NB4 (cell line): ENCODE measurements around the gene LEKR1.
A peak's percentile ranks its signal among the peaks of the same experiment; 100 is the strongest.
"Not testable (repeated sequence)": the region's sequence is repeated elsewhere in the genome, so short reads cannot be mapped to it uniquely, and the experiment has no call there.

ENCODE experiments used
- DNase-seq: peaks from one replicate; pipeline ENCODE4 v3.0.0; 2010; ENCODE audit warnings: low read depth
- H3K4me3 ChIP-seq: one replicate; pipeline ENCODE4 v1.5.1; 2011; ENCODE audit warnings: mild to moderate bottlenecking, low read depth, low read length, moderate library complexity
- MYC ChIP-seq: IDR thresholded peaks from 2 replicates; pipeline ENCODE4 v1.6.1; 2011; ENCODE audit warnings: low read depth, low read length
- POLR2A ChIP-seq: IDR thresholded peaks from 2 replicates; pipeline ENCODE4 v1.6.1; 2011; ENCODE audit warnings: mild to moderate bottlenecking; ENCODE audit not compliant: insufficient read length; ENCODE audit errors: extremely low read depth
- TF ChIP-seq, protein P1 (sequence below): IDR thresholded peaks from 2 replicates; pipeline ENCODE4 v1.6.1; 2011; ENCODE audit warnings: low read depth, low read length
- TF ChIP-seq, protein P2 (sequence below): IDR thresholded peaks from one replicate; pipeline ENCODE4 v1.5.1; 2012; ENCODE audit warnings: low read depth, low read length

LEKR1 gene

DNA sequence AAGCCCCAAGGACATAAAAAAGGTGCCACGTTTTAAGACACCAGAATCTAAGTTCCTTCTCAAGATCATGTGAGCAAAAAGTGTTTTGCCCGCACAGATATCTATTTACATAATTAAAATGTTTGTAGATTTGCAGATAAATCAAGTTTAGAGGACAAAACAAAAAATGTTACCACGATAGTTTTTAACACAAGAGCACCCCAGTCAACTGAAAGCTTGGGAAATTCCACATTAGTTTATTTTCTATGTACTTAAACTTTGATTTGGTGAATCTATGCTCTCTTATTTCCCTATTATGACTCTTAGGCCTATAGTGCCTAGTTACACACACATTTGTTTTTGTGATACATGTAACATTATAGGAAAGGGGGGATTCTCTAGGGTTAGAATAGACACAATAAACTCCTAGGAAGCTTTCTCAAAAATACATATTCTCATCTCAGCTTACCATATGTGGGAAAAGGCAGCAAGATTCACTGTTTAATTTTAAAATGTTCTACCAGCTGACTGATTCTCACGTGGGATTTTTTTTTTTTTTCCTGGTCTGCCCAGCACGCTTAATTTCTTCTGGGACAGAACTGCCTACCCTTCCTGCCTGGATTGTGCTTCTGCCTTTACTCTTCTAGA lies 8.4 kb upstream of the LEKR1 start:
- TF ChIP-seq, protein P1, sequence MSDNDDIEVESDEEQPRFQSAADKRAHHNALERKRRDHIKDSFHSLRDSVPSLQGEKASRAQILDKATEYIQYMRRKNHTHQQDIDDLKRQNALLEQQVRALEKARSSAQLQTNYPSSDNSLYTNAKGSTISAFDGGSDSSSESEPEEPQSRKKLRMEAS, result no peak
- TF ChIP-seq POLR2A (no peak), MYC (no peak)
- TF ChIP-seq, protein P2, sequence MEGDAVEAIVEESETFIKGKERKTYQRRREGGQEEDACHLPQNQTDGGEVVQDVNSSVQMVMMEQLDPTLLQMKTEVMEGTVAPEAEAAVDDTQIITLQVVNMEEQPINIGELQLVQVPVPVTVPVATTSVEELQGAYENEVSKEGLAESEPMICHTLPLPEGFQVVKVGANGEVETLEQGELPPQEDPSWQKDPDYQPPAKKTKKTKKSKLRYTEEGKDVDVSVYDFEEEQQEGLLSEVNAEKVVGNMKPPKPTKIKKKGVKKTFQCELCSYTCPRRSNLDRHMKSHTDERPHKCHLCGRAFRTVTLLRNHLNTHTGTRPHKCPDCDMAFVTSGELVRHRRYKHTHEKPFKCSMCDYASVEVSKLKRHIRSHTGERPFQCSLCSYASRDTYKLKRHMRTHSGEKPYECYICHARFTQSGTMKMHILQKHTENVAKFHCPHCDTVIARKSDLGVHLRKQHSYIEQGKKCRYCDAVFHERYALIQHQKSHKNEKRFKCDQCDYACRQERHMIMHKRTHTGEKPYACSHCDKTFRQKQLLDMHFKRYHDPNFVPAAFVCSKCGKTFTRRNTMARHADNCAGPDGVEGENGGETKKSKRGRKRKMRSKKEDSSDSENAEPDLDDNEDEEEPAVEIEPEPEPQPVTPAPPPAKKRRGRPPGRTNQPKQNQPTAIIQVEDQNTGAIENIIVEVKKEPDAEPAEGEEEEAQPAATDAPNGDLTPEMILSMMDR, result no peak
- no peak for DNase-seq
- H3K4me3 ChIP-seq, result peak overlapping the region; percentile 75

DNA sequence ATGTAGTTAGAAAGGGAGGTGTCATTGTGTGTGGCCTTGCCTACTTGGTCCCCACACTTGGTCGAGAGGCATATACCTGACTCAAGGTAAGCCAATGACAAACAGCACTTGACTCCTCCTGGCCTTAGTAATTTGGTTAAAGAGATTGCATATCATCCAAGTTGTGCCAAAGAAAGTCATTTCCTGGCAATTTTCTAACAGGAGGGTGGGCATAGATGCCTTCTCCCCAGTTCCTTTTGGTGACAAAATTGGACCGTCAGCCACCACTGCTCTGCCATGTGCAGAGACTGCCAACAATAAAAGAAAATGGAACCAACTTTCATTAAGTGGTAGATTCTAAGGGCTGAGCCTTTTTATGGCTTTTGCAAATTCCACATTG lies 7.9 kb upstream of the LEKR1 start:
- TF ChIP-seq MYC, result no peak
- TF ChIP-seq, protein P2, result no peak
- TF ChIP-seq, protein P1, result no peak
- TF ChIP-seq POLR2A, result no peak
- no peak for DNase-seq
- H3K4me3 ChIP-seq, result peak overlapping the region; percentile 75

DNA sequence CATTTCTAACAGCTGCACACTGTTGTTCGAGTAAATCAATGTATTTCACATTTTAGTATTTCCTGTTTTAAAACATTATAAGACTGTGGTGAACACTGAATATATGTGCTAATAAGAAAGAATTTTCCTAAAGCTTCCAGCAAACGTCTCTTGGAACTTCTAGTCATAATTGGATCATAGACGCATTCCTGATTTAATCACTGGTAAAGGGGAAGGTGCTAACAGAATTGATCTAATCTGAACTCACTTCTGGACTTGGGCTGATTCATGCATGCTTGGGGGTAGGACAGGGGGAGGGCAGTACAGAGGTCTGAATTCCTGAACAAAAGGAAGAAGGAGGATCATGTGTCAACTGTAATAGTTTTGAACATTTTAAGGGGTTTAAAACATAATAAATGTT lies 7.3 kb upstream of the LEKR1 start:
- DNase-seq, result no peak

DNA sequence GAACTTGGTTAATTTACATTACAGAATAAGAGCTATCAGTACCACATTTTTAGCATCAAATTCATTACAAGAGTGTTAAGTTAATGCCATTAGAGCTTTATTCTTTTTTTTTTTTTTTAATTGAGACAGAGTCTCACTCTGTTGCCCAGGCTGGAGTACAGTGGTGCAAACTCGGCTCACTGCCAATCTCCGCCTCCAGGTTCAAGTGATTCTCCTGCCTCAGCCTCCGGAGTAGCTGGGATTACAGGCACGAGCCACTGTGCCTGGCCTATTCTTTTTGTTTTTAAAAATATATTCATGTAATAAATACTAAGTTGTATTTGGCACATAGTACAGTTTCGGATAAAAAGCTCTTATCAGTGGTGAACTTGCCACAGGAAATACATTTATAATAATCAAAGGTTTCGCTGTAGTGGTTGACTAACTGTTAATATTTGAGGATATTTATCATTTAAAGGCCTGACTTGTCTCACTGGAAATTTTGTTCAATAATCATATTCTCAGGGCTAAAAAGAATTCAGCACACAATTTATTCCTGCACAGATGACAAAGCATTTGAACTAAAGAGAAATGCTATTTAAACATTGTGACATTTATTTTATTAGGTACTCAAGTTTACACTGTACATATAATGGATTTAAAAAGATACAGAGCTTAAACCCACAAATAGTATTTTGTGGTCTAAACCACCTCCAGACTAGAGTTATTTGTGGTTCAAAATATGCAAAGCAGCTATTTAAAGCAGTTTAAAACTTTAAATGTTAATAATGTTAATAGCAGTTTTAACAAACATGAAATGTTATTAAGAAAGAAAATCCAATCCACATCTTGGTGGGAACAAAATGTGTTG lies 6.1 kb upstream of the LEKR1 start:
- no peak for DNase-seq
- TF ChIP-seq, protein P1, result no peak
- TF ChIP-seq, protein P2, result no peak
- TF ChIP-seq MYC, result no peak
- no peak for TF ChIP-seq POLR2A
- H3K4me3 ChIP-seq, result no peak overlapping the region

More for the DNA sequence above, 7.3 kb upstream of the LEKR1 start:
- TF ChIP-seq MYC (no peak), POLR2A (no peak)
- TF ChIP-seq, protein P2, result no peak
- TF ChIP-seq, protein P1, result no peak
- no peak overlapping the region for H3K4me3 ChIP-seq

DNA sequence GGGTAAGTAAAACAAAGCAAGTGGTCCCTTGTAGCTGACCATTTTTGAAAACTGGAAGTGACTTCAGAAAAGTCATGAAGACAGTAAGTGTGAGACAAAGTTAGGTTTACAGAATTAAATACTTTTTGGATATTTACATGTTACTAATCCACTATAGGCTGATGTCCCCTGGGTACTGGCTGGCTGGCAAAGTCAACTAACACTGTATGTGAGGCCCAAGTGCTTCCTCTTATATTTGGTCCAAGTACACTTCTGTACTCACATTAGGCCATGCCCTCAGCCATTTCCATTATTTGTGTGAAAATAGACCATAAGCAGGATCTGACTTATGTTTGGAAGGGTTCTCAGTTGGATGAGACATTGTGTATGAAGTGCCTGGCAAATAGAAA lies 5.5 kb upstream of the LEKR1 start:
- no peak overlapping the region for H3K4me3 ChIP-seq
- peak; percentile 66 for DNase-seq
- TF ChIP-seq POLR2A (no peak), MYC (no peak)
- TF ChIP-seq, protein P1, result no peak
- TF ChIP-seq, protein P2, result no peak

DNA sequence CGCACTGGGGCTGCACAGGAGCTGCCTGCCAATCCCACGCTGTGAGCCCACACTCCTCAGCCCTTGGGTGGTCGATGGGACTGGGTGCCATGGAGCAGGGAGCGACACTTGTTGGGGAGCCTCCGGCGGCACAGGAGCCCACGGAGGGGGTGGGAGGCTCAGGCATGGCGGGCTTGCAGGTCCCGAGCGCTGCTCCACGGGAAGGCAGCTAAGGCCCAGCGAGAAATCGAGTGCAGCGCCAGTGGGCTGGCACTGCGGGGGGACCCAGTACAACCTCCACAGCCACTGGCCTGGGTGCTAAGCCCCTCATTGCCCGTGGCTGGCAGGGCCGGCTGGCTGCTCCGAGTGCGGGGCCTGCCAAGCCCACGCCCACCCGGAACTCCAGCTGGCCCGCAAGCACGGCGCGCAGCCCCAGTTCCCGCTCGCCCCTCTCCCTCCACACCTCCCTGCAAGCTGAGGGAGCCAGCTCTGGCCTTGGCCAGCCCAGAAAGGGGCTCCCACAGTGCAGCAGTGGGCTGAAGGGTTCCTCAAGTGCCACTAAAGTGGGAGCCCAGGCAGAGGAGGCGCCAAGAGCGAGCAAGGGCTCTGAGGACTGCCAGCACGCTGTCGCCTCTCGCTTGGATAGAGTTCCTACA lies 3.4 kb upstream of the LEKR1 start:
- DNase-seq, H3K4me3 ChIP-seq: not testable (repeated sequence)
